Hepatocyte (in vitro differentiated cells): ENCODE results near the gene POLR2M.

ENCODE experiments used
- EZH2 ChIP-seq: fragments of 200-600 bp; sonication (generic); IDR thresholded peaks from 2 replicates; pipeline ENCODE4 v1.6.1; 2016; ENCODE audit warnings: antibody characterized with exemption, mild to moderate bottlenecking, borderline replicate concordance
- TF ChIP-seq, protein P1 (sequence below): fragments of 200-600 bp; sonication (generic); IDR thresholded peaks from 2 replicates; pipeline ENCODE4 v1.5.1; 2016; ENCODE audit warnings: antibody characterized with exemption, mild to moderate bottlenecking; ENCODE audit not compliant: poor library complexity

GRCh38 chr15:57698991-57699390 lies 7.5 kb upstream of the POLR2M start:
- no peak for TF ChIP-seq EZH2
- TF ChIP-seq, protein P1, sequence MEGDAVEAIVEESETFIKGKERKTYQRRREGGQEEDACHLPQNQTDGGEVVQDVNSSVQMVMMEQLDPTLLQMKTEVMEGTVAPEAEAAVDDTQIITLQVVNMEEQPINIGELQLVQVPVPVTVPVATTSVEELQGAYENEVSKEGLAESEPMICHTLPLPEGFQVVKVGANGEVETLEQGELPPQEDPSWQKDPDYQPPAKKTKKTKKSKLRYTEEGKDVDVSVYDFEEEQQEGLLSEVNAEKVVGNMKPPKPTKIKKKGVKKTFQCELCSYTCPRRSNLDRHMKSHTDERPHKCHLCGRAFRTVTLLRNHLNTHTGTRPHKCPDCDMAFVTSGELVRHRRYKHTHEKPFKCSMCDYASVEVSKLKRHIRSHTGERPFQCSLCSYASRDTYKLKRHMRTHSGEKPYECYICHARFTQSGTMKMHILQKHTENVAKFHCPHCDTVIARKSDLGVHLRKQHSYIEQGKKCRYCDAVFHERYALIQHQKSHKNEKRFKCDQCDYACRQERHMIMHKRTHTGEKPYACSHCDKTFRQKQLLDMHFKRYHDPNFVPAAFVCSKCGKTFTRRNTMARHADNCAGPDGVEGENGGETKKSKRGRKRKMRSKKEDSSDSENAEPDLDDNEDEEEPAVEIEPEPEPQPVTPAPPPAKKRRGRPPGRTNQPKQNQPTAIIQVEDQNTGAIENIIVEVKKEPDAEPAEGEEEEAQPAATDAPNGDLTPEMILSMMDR: no peak
